ENCODE measurements around the gene C9orf78. TPM values are rescaled to one million over a fixed set of nuclear protein-coding genes. Genes with fewer than 3 reads are reported as not detected.
A peak's percentile ranks its signal among the peaks of the same experiment; 100 is the strongest.
"Not testable (repeated sequence)": the region's sequence is repeated elsewhere in the genome, so short reads cannot be mapped to it uniquely, and the experiment has no call there.

The C9orf78 gene
- total and polyA plus RNA-seq, 3 experiments from 2014 or later, result 71.4 to 249 (median 76.4) TPM

GRCh38 chr9:129802833-129803675 lies 32.0 kb downstream of the C9orf78 start, which contains the start of gene TOR1B:
Gene TOR1B, plus strand, starts transcription at chr9:129803184. Its CDS starts 29 bp downstream, at chr9:129803213.
- ChIA-PET CTCF (interaction anchor here (3.0 kb wide), 1 partner anchor 82 kb away, joined by 10 read pairs; no protein-coding TSS in a partner anchor), POLR2A (interaction anchor here (0.6 to 1.1 kb wide), 5 partner anchors 32 to 1449 kb away, joined by 3 to 6 read pairs (median 4); partner anchors contain the start of genes C9orf78 and USP20)
- peak; percentile 90 to 97 (median 95) for DNase-seq
- Mint-ChIP-seq H3K4me1 (peaks cover 22 to 36% (median 28%) of the 10 kb centered on the region in 3 donors), H3K27ac (peak within 1 kb of the TSS; percentile 91 to 99 (median 94)), H3K9me3 (no peaks in the 10 kb centered on the region), H3K27me3 (no peaks in the 10 kb centered on the region), H3K4me3 (peak within 1 kb of the TSS; percentile 91 to 99 (median 95)), H3K36me3 (peaks cover 7 to 34% (median 9%) of the 10 kb centered on the region in 3 donors)
- Histone ChIP-seq H3K9me3 (ENCODE audit: low read length) (no peaks in the 10 kb centered on the region), H3K4me3 (ENCODE audit: low read length) (peak within 1 kb of the TSS; percentile 72), H3K36me3 (ENCODE audit: insufficient read depth, low read length) (peaks cover 4% of the 10 kb centered on the region), H3K27me3 (ENCODE audit: insufficient read depth, low read length, poor library complexity, severe bottlenecking) (no peaks in the 10 kb centered on the region), H3K27ac (ENCODE audit: low read depth, low read length) (peak within 1 kb of the TSS; percentile 72), H3K4me1 (ENCODE audit: insufficient read depth, low read length) (peaks cover 17% of the 10 kb centered on the region)

DNA sequence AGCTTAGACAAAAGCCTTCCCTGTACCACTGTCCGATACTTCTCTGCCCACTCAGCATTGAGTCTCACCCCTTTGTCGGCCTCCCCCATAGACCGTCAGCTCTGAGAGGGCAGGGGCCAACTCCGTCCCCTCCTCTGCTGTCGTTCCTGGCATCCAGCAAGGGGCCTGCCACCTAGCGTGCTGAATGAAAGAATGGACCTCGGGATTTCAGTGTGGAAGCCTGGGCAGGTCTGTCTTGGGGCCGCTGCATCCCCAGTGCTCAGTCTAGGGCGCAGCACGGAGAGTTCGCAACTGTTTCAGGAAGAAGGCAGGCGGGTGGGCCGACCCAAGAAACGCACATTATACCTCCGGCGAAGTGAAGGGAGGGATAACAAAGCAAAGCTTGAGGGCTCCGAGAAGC lies 33.6 kb downstream of the C9orf78 start:
- Mint-ChIP-seq H3K27ac (peak overlapping the region in 7 of 8 donors; percentile 35 to 72 (median 58)), H3K27me3 (no peaks in the 10 kb centered on the region), H3K9me3 (no peaks in the 10 kb centered on the region), H3K36me3 (peaks cover 4 to 21% (median 5%) of the 10 kb centered on the region in 3 donors), H3K4me3 (peak overlapping the region; percentile 17 to 95 (median 68)), H3K4me1 (peaks cover 18 to 30% (median 23%) of the 10 kb centered on the region in 3 donors)
- H3K27ac ChIP-seq (ENCODE audit: low read depth, low read length), result no peak overlapping the region
- H3K4me1 ChIP-seq (ENCODE audit: insufficient read depth, low read length), result peaks cover 17% of the 10 kb centered on the region
- H3K36me3 ChIP-seq (ENCODE audit: insufficient read depth, low read length), result no peaks in the 10 kb centered on the region
- ChIA-PET POLR2A (no interaction called here), CTCF (interaction anchor here (0.6 to 3.0 kb wide), 2 partner anchors 67 to 84 kb away, joined by 3 to 10 read pairs; no protein-coding TSS in a partner anchor)
- no peak for DNase-seq
- no peaks in the 10 kb centered on the region for H3K9me3 ChIP-seq (ENCODE audit: low read length)
- H3K4me3 ChIP-seq (ENCODE audit: low read length), result no peak overlapping the region
- H3K27me3 ChIP-seq (ENCODE audit: insufficient read depth, low read length, poor library complexity, severe bottlenecking), result no peaks in the 10 kb centered on the region

DNA sequence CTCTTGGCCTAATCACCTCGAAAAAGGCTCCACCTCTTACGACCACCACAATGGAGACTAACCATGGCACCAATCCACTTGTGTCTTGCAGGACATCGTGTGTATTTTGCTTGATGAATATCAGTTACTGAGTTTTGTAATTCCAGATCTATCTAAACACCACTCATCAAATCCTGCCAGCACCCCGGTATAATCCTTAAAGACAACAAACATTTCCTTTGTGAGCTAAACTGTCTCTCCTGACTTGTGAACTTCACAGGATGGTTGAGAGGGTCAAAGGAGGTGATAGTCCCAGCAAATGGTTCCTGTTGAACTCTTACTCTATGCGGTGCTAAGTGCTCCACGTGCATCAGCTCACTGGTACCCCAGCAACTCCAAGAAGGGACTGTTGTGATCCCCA lies 36.1 kb downstream of the C9orf78 start:
- POLR2A ChIA-PET, result no interaction called here
- peaks cover 0 to 7% (median 0%) of the 10 kb centered on the region in 3 donors for H3K36me3 Mint-ChIP-seq

GRCh38 chr9:129796029-129796428 lies 39.0 kb downstream of the C9orf78 start:
- H3K27ac ChIP-seq (ENCODE audit: low read depth, low read length); POLR2A ChIA-PET; DNase-seq; H3K27me3 ChIP-seq (ENCODE audit: insufficient read depth, low read length, poor library complexity, severe bottlenecking); H3K4me3 Mint-ChIP-seq; H3K27me3 Mint-ChIP-seq; H3K27ac Mint-ChIP-seq; H3K4me1 ChIP-seq (ENCODE audit: insufficient read depth, low read length); H3K4me1 Mint-ChIP-seq; H3K9me3 Mint-ChIP-seq; H3K36me3 ChIP-seq (ENCODE audit: insufficient read depth, low read length); H3K4me3 ChIP-seq (ENCODE audit: low read length); H3K9me3 ChIP-seq (ENCODE audit: low read length); H3K36me3 Mint-ChIP-seq: not testable (repeated sequence)
- CTCF ChIA-PET, result interaction anchor here (0.7 kb wide), 1 partner anchor 447 kb away, joined by 3 read pairs; no protein-coding TSS in a partner anchor

More for the DNA sequence above, 36.1 kb downstream of the C9orf78 start:
- Histone ChIP-seq H3K27ac (ENCODE audit: low read depth, low read length) (no peak overlapping the region), H3K4me1 (ENCODE audit: insufficient read depth, low read length) (peaks cover 5% of the 10 kb centered on the region), H3K27me3 (ENCODE audit: insufficient read depth, low read length, poor library complexity, severe bottlenecking) (no peaks in the 10 kb centered on the region), H3K9me3 (ENCODE audit: low read length) (no peaks in the 10 kb centered on the region), H3K4me3 (ENCODE audit: low read length) (no peak overlapping the region), H3K36me3 (ENCODE audit: insufficient read depth, low read length) (no peaks in the 10 kb centered on the region)
- H3K27me3 Mint-ChIP-seq, result no peaks in the 10 kb centered on the region
- CTCF ChIA-PET, result no interaction called here
- no peaks in the 10 kb centered on the region for H3K9me3 Mint-ChIP-seq
- DNase-seq, result no peak
- H3K4me3 Mint-ChIP-seq, result no peak overlapping the region
- H3K27ac Mint-ChIP-seq, result no peak overlapping the region
- H3K4me1 Mint-ChIP-seq, result peaks cover 5 to 10% (median 6%) of the 10 kb centered on the region in 3 donors

DNA sequence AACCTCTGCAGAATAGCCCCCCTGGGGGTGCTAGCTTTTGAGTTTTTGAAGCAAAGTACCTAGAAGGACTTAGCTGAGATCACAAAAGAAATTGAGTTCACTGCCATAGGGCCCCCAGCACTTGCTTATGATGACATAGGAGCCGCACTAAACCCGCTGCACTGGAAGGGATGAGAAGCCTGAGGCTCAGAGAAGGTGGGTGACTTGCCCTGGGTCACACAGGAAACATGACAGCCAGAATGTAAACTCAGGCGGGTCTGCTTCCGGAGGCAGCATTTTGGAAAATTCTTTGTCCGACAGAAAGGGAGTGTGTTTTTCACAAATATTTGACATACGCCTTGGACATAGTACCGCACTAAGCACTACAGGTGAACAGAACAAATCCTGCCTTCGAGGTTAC lies 40.5 kb downstream of the C9orf78 start:
- ChIA-PET POLR2A (interaction anchor here (0.7 kb wide), 1 partner anchor 403 kb away, joined by 7 read pairs; no protein-coding TSS in a partner anchor), CTCF (no interaction called here)
- Mint-ChIP-seq H3K27ac (no peak overlapping the region), H3K36me3 (no peaks in the 10 kb centered on the region), H3K9me3 (no peaks in the 10 kb centered on the region), H3K4me1 (peaks cover 5 to 7% (median 6%) of the 10 kb centered on the region in 3 donors), H3K4me3 (no peak overlapping the region), H3K27me3 (peaks cover 3 to 9% of the 10 kb centered on the region in 2 donors)
- H3K27me3 ChIP-seq (ENCODE audit: insufficient read depth, low read length, poor library complexity, severe bottlenecking), result no peaks in the 10 kb centered on the region
- DNase-seq, result no peak
- no peak overlapping the region for H3K4me3 ChIP-seq (ENCODE audit: low read length)
- no peaks in the 10 kb centered on the region for H3K9me3 ChIP-seq (ENCODE audit: low read length)
- no peak overlapping the region for H3K27ac ChIP-seq (ENCODE audit: low read depth, low read length)
- no peaks in the 10 kb centered on the region for H3K36me3 ChIP-seq (ENCODE audit: insufficient read depth, low read length)
- no peaks in the 10 kb centered on the region for H3K4me1 ChIP-seq (ENCODE audit: insufficient read depth, low read length)

- ChIA-PET CTCF (interaction anchor here (0.9 to 5.9 kb wide), 4 partner anchors 11 to 655 kb away, joined by 3 to 59 read pairs (median 16); no protein-coding TSS in a partner anchor), POLR2A (interaction anchor here (0.6 kb wide), 1 partner anchor 852 kb away, joined by 5 read pairs; no protein-coding TSS in a partner anchor)
- Histone ChIP-seq H3K9me3 (ENCODE audit: low read length) (no peaks in the 10 kb centered on the region), H3K27me3 (ENCODE audit: insufficient read depth, low read length, poor library complexity, severe bottlenecking) (no peaks in the 10 kb centered on the region), H3K36me3 (ENCODE audit: insufficient read depth, low read length) (no peaks in the 10 kb centered on the region), H3K27ac (ENCODE audit: low read depth, low read length) (no peak overlapping the region), H3K4me1 (ENCODE audit: insufficient read depth, low read length) (no peaks in the 10 kb centered on the region), H3K4me3 (ENCODE audit: low read length) (no peak overlapping the region)
- no peak overlapping the region for H3K4me3 Mint-ChIP-seq
- H3K36me3 Mint-ChIP-seq, result no peaks in the 10 kb centered on the region
- no peaks in the 10 kb centered on the region for H3K9me3 Mint-ChIP-seq
- H3K27ac Mint-ChIP-seq, result no peak overlapping the region
- DNase-seq, result no peak
- H3K27me3 Mint-ChIP-seq, result peaks cover 10 to 22% of the 10 kb centered on the region in 2 donors
- peaks cover 5 to 12% (median 9%) of the 10 kb centered on the region in 3 donors for H3K4me1 Mint-ChIP-seq
These were observed 48.6 kb downstream of the C9orf78 start for GRCh38 chr9:129786481-129786880.

DNA sequence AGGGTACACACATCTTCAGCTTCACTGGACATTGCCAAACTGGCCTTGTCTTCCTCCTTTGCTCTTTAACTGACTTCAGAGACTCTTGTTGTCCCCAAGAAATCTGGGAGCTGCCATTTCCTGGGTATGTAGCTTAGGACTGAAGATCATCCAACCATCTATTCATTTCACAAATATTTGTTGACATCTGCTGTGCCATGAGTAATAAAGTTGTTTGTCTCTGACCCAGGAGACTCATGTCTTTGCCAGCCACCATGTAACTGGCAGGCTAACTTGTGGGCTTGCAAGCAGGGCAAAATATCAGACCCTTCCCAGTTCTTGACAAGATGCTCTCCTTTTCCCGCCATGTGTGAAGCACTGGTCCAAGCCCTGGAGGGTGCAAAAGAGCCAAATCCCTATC lies 49.2 kb downstream of the C9orf78 start:
- Histone ChIP-seq H3K4me1 (ENCODE audit: insufficient read depth, low read length) (no peaks in the 10 kb centered on the region), H3K27ac (ENCODE audit: low read depth, low read length) (no peak overlapping the region), H3K36me3 (ENCODE audit: insufficient read depth, low read length) (no peaks in the 10 kb centered on the region), H3K4me3 (ENCODE audit: low read length) (no peak overlapping the region), H3K9me3 (ENCODE audit: low read length) (no peaks in the 10 kb centered on the region), H3K27me3 (ENCODE audit: insufficient read depth, low read length, poor library complexity, severe bottlenecking) (no peaks in the 10 kb centered on the region)
- Mint-ChIP-seq H3K27ac (no peak overlapping the region), H3K4me3 (no peak overlapping the region), H3K36me3 (no peaks in the 10 kb centered on the region), H3K27me3 (peaks cover 10 to 22% of the 10 kb centered on the region in 2 donors), H3K9me3 (no peaks in the 10 kb centered on the region), H3K4me1 (peaks cover 5 to 12% (median 9%) of the 10 kb centered on the region in 3 donors)
- POLR2A ChIA-PET, result no interaction called here
- CTCF ChIA-PET, result interaction anchor here (0.9 to 5.9 kb wide), 4 partner anchors 11 to 654 kb away, joined by 3 to 59 read pairs (median 16); no protein-coding TSS in a partner anchor
- DNase-seq, result no peak

- H3K4me1 ChIP-seq (ENCODE audit: insufficient read depth, low read length); H3K4me3 Mint-ChIP-seq; H3K4me3 ChIP-seq (ENCODE audit: low read length); H3K27me3 ChIP-seq (ENCODE audit: insufficient read depth, low read length, poor library complexity, severe bottlenecking); H3K9me3 ChIP-seq (ENCODE audit: low read length); H3K36me3 Mint-ChIP-seq; H3K9me3 Mint-ChIP-seq; H3K36me3 ChIP-seq (ENCODE audit: insufficient read depth, low read length); DNase-seq; H3K27ac ChIP-seq (ENCODE audit: low read depth, low read length); H3K4me1 Mint-ChIP-seq; H3K27ac Mint-ChIP-seq; POLR2A ChIA-PET: not testable (repeated sequence)
- CTCF ChIA-PET, result interaction anchor here (0.7 to 5.9 kb wide), 7 partner anchors 8 to 654 kb away, joined by 3 to 59 read pairs (median 5); no protein-coding TSS in a partner anchor
- peaks cover 7 to 17% of the 10 kb centered on the region in 2 donors for H3K27me3 Mint-ChIP-seq
These were observed 50.1 kb downstream of the C9orf78 start for GRCh38 chr9:129784970-129785369.
